GM18498 (cell line): ENCODE results near the gene BCAR3.
"Not testable (repeated sequence)": the region's sequence is repeated elsewhere in the genome, so short reads cannot be mapped to it uniquely, and the experiment has no call there.

Source experiments
- ATAC-seq: cut with Tn5 transposase; IDR thresholded peaks from one replicate; pipeline ENCODE4 v1.9.1; 2021; ENCODE audit warnings: mild to moderate bottlenecking, moderate library complexity; ENCODE audit not compliant: unreplicated experiment

Gene BCAR3

GRCh38 chr1:93671099-93671621 lies 10.5 kb downstream of the BCAR3 start:
- ATAC-seq = no peak

GRCh38 chr1:93670141-93670540 lies 11.5 kb downstream of the BCAR3 start:
- ATAC-seq = no peak

- ATAC-seq = no peak
Observed at GRCh38 chr1:93669369-93669768, 12.3 kb downstream of the BCAR3 start.

GRCh38 chr1:93668951-93669350 lies 12.7 kb downstream of the BCAR3 start:
- ATAC-seq = no peak

- ATAC-seq = no peak
Observed at GRCh38 chr1:93668121-93668520, 13.5 kb downstream of the BCAR3 start.

- no peak for ATAC-seq
Observed at GRCh38 chr1:93667642-93668041, 14.0 kb downstream of the BCAR3 start.

- no peak for ATAC-seq
Observed at GRCh38 chr1:93666613-93667384, 14.8 kb downstream of the BCAR3 start.

- no peak for ATAC-seq
Observed at GRCh38 chr1:93665015-93665414, 16.6 kb downstream of the BCAR3 start.

GRCh38 chr1:93663208-93663614 lies 18.4 kb downstream of the BCAR3 start:
- ATAC-seq = no peak

- no peak for ATAC-seq
Observed at GRCh38 chr1:93662481-93663207, 19.0 kb downstream of the BCAR3 start.

GRCh38 chr1:93661829-93662474 lies 19.7 kb downstream of the BCAR3 start:
- peak; percentile 59 for ATAC-seq

GRCh38 chr1:93661341-93661740 lies 20.3 kb downstream of the BCAR3 start:
- ATAC-seq = not testable (repeated sequence)

GRCh38 chr1:93659822-93660503 lies 21.7 kb downstream of the BCAR3 start:
- ATAC-seq = no peak

- no peak for ATAC-seq
Observed at GRCh38 chr1:93658188-93658587, 23.4 kb downstream of the BCAR3 start.

- ATAC-seq = no peak
Observed at GRCh38 chr1:93656491-93656890, 25.1 kb downstream of the BCAR3 start.

- no peak for ATAC-seq
Observed at GRCh38 chr1:93653656-93654055, 28.0 kb downstream of the BCAR3 start.

GRCh38 chr1:93652323-93652949 lies 29.2 kb downstream of the BCAR3 start:
- no peak for ATAC-seq

- ATAC-seq = no peak
Observed at GRCh38 chr1:93651695-93652094, 29.9 kb downstream of the BCAR3 start.

GRCh38 chr1:93650159-93650558 lies 31.5 kb downstream of the BCAR3 start:
- ATAC-seq = not testable (repeated sequence)

GRCh38 chr1:93649231-93649630 lies 32.4 kb downstream of the BCAR3 start:
- ATAC-seq = no peak

GRCh38 chr1:93648656-93649055 lies 33.0 kb downstream of the BCAR3 start:
- no peak for ATAC-seq
